ENCODE results near the gene ABHD12. TPM values are rescaled to one million over a fixed set of nuclear protein-coding genes. Genes with fewer than 3 reads are reported as not detected.
"Not testable (repeated sequence)": the region's sequence is repeated elsewhere in the genome, so short reads cannot be mapped to it uniquely, and the experiment has no call there.

The ABHD12 gene
- total RNA-seq: 10 to 100 TPM; 24.7 to 24.8 TPM

DNA sequence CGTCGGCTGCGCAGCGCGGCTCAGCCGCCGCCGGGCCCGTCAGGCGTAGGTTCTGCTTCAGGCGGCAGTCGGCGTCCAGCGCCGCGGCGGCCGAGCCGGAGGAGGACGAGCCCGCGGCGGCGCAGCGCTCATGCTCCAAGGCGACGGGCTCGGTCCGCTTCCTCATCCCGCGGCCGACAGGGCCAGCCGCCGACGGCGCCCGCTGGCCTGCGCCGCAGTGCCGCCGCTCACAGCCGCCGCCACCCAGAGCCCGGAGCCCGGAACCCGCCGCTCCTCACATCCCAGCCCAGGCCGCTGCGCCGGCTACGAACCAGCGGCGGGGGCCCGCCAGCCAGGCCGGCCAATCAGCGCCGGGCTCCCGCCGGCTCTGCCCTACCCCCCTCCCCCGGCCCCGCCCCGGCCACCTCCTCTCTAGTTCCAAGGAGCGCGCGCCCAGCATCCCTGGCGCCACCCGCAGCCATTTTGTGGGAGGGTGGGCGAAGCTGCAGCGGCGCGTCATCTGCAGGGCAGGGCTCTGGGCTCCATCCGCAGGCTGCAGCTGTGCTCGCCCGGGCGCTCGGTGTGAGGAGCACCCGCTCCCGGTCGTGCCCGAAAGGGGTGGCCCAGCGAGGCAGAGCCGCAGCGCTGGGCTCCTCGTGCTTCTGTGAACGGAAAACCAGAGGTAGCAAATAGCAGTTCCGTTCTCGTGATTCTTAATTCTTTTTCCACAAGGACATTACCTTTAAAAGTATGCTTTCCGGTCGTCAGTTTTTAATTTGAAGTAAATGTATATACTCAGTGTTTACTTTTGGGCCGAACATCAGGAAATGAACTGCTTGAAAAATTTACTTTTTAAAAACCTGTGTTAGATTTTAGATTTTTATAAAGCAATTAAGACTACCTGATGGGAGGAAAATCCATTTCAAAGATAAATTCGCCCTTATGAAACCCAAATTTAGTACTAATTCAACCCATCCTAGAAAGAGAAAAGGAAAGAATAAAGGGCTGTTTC, at the start of gene ABHD12:
TSS of gene ABHD12 (minus strand) at position 298 of the 991 bp plus-strand sequence. CDS start at position 166, 132 bp downstream.
- CTCF ChIA-PET: interaction anchor here (0.8 kb wide), 1 partner anchor 144 kb away, joined by 3 read pairs; no protein-coding TSS in a partner anchor
- POLR2A ChIA-PET: interaction anchor here (0.6 to 1.9 kb wide), 2 partner anchors 17 to 106 kb away, joined by 3 to 16 read pairs; partner anchors contain the start of gene GINS1

DNA sequence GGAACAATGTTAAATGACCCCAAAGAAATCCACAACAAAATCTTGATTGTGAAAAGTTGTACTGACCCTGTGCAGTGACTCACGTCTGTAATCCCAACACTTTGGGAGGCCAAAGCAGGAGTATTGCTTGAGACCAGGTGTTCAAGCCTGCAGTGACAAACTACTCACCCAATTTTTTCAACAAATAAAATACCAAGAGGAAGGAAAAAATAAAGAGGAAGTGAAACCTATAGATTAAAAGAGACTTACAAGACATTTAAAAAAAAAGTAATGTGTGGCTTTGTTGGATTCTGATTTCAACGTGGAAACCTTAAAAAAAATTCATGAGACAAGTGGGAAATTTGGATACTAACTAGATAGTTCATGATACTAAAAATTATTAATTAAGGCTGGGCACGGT, 48.7 kb upstream of the ABHD12 start:
- POLR2A ChIA-PET: interaction anchor here (0.6 kb wide), 1 partner anchor 250 kb away, joined by 5 read pairs; no protein-coding TSS in a partner anchor
- CTCF ChIA-PET: interaction anchor here (0.7 kb wide), 1 partner anchor 169 kb away, joined by 4 read pairs; no protein-coding TSS in a partner anchor

DNA sequence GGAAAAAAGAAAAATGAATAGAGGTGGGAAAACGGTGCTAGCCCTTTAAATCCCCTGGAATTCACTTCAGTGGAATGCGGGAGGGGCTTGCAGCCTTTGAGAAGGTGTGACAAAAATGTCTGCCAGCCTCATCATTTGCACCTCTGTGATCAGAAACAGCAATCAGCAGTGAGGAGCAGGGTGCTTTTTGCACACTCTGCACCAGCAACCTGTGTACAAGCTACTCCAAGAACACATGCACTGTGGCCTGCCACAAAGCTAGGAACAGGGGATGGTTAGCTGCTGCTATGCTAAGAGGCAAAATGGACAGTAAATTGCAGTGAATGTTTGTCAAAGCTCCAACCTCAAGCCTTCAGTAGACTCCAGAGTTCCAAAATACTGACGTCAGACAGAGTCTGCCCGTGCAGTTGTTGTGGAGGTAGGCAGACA, 46.5 kb upstream of the ABHD12 start:
- ChIA-PET CTCF (no interaction called here), POLR2A (no interaction called here)

DNA sequence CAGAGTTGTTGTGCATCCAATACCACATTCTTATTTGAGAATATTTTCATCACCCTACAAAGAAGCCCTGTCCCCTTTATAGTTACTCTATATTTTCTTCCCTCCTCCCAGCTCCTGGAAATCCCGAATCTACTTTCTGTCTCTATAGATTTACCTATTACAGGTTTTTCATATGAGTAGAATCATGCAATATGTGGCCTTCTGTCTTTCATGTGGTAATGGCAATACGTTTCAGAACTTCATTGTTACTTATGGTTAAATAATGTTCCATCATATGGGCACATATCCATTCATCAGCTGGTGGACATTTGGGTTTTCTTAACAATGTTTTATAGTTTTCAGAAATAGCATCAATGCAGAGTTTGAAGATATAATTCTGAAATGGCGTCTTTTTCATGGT, 33.9 kb upstream of the ABHD12 start:
- POLR2A ChIA-PET: no interaction called here
- CTCF ChIA-PET: no interaction called here

DNA sequence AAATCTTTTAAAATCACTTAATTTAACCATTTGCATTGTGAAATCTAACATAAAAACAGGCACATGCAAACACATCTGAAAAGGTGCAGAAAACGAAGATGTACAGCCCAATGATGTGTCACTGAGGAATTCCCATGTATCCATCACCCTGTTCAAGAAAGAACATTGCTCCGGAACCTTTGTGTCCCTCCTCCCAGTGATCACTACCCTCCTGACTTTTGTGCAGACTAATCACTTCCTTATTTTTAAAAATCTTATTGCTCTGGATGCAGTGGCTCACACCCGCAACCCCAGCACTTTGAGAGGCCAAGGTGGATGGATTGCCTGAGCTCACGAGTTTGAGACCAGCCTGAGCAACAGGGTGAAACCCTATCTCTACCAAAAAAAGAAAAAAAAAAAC, 31.4 kb upstream of the ABHD12 start:
- CTCF ChIA-PET: interaction anchor here (1.3 kb wide), 1 partner anchor 8 kb away, joined by 3 read pairs; no protein-coding TSS in a partner anchor

DNA sequence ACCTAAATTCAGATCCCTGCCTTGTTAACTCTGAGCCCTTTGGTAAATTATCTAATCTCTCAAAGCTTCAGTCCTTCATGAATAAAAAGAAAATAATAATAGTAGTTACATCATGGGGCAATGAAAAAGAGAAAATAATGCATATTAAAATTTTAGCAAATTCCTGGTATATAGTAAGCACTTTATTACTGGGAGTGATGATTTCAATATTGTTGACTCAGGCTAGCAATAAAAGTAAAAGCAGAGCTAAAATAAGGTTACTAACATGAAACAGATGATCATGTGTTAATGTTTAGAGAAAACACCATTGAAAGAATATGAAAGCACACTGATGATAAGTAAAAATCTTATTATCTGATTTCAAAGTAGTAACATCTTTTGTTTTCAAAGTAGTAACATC, 30.5 kb upstream of the ABHD12 start:
- ChIA-PET POLR2A (no interaction called here), CTCF (no interaction called here)

More for the DNA sequence above, 31.4 kb upstream of the ABHD12 start:
- POLR2A ChIA-PET: interaction anchor here (0.6 kb wide), 1 partner anchor 1395 kb away, joined by 4 read pairs; no protein-coding TSS in a partner anchor

DNA sequence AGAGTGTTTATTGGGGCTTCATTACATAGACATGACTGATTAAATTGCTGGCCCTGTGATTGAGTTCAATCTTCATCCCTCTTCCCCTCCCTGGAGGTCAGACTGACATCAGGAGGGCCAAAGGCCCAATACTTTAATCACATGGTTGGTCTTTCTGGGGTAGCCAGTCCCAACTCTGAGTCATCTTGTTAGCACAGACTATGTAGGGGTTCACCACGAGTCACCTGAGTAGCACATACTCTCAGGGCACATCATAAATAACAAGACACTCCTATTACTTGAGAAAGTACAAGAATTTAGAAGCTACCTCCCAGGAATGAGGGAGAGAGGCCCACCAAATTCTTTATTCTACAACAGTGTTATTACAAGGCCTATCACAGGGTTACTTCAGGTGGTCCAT, 28.1 kb upstream of the ABHD12 start:
- CTCF ChIA-PET: no interaction called here

DNA sequence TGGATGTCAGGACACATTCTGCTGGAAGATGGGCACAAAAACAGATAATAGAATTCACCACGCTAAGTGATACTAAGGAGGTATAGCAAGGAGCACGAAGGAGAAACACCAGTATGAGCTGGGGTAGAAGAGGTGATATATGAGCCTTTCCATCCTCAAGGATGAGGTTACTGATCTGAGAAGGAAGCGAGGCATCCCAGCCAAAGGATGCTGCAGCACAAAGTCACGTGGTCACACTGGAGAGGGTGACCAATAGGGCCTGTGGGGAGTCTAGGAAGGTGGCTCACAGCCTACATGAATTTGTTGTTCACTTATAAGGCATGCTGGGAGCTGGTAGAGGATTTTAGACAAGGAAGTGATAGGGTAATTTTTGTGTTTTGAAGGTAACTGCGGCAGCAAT, 18.3 kb upstream of the ABHD12 start:
- ChIA-PET POLR2A (interaction anchor here (1.8 kb wide), 1 partner anchor 161 kb away, joined by 7 read pairs; the partner anchor contains the start of gene PYGB), CTCF (no interaction called here)

More for the DNA sequence above, 28.1 kb upstream of the ABHD12 start:
- POLR2A ChIA-PET: no interaction called here

DNA sequence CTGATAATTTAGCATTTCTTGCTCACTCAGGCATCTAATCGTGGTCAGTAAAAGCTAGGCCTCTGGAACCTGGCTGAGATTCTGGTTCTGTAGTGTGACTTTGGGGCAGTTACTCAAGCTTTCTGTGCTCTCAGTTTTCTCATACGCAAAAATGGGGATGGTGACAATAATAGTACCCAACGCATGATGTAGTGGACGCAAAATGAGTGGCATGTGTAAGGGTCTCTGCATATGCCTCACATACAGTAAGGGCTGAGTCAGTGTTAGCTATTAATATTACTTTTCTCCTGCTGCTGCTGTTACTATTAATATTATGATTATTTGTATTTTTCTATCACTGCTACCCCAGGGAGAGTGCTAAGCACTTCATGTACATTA, 17.5 kb upstream of the ABHD12 start:
- ChIA-PET POLR2A (interaction anchor here (1.1 to 1.8 kb wide), 4 partner anchors 17 to 457 kb away, joined by 3 to 16 read pairs (median 5); partner anchors contain the start of genes ABHD12 and PYGB), CTCF (interaction anchor here (1.0 to 1.3 kb wide), 2 partner anchors 9 to 114 kb away, joined by 4 to 5 read pairs; no protein-coding TSS in a partner anchor)

DNA sequence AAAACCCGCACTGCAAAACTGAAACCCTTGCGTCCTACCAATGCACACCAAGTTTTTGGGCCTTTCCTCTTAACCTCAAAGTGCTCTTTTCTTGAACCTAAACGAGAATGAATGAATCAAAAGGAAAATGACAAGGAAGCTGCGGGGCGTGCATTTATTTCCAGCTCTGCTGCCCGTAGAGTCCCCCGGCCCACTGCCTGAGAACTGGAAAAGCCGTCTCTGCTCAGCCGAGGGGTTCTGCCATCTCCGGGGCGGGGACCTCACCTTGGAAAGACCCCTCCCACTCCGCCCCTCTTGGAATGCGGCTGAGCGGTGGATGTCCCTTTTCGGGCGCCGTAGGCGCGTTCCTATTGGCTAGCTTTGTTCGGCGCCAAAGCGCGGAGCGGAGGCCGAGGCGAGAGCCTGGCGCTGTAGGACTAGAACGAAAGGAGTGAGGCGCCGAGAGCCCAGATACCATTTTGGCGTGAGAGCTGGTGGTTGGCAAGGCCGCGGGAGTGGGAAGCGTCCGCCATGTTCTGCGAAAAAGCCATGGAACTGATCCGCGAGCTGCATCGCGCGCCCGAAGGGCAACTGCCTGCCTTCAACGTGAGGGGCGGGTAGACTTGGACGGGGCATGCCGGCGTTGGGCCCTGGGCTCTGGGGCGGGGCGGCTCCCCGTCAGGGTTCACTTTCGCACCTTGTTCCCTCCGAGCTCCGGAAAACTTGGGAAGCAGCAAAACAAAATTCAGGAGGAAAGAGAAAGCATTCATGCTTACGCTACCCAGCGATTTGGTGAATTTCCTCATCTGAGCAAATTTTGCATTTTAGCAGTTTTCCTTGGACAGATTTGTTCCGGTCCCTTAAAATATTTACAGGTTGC, 16.9 kb upstream of the ABHD12 start, which contains the start of gene GINS1:
TSS of gene GINS1 (plus strand) at position 363 of the 859 bp plus-strand sequence. CDS start at position 511, 148 bp downstream.
- ChIA-PET POLR2A (interaction anchor here (0.5 to 1.8 kb wide), 9 partner anchors 16 to 456 kb away, joined by 3 to 16 read pairs (median 3); partner anchors contain the start of genes ABHD12 and PYGB), CTCF (interaction anchor here (1.0 to 1.3 kb wide), 2 partner anchors 9 to 113 kb away, joined by 4 to 5 read pairs; no protein-coding TSS in a partner anchor)

DNA sequence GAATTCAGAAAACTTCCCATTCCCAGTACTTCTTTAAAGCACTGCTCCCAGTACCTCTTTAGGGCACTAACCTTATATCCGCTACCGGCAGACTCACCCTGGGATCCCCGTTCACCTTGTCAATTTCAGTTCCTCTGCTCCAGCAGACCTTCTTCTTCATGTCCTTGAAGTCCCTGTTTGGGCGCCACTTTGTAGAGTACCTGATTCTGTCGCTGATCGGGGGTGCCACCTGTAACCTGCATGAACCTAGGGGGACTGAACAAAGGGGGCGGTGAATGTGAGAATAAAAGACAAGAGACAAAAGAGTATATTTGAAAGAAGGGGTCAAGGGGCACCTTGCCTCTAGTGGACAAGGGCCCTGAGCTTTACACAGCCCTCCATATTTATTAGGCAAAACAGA, 11.9 kb upstream of the ABHD12 start:
- POLR2A ChIA-PET: no interaction called here
- CTCF ChIA-PET: interaction anchor here (0.7 kb wide), 1 partner anchor 107 kb away, joined by 3 read pairs; no protein-coding TSS in a partner anchor

DNA sequence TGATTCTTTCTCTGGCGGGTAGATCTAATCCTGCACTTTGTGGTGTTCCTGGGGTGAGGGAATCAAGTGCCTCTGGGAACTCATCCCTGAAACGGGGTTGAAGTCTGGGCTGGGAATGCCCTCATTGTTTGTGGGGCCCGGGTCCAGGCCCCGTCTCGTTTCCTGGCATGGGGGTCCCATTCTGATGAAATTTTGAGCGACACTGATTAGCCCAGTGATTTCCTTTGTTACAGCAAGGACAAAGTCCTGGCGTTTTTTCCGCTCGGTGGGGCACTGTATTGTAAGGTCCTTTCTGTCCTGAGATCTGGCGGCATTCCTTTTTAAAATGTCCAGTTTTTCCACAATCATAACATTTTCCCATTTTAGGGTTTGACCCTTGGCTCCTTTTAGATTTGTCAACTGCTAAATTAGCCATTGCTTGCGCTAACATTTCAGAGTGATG, 9.7 kb upstream of the ABHD12 start:
- POLR2A ChIA-PET: not testable (repeated sequence)
- CTCF ChIA-PET: interaction anchor here (2.6 kb wide), 1 partner anchor 106 kb away, joined by 7 read pairs; no protein-coding TSS in a partner anchor

DNA sequence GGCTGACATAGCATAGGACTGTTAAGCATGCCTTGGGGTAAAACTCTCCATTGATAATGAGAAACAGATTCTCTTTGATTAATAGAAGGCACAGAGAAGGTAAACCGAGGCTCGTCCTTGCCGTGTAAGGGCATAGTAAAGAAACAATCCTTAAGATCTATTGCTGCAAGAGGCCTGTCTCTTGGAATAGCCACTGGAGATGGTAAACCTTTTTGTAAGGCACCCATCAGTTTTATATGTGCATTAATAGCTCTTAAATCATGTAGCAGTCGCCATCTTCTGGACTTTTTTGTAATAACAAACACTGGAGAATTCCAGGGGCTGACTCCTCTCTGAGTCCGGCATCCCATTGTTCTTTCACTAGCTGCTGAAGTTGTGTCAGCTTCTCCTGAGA, 8.4 kb upstream of the ABHD12 start:
- POLR2A ChIA-PET: no interaction called here
- CTCF ChIA-PET: interaction anchor here (1.0 to 2.6 kb wide), 12 partner anchors 9 to 190 kb away, joined by 3 to 7 read pairs (median 4); partner anchors contain the start of gene GINS1

DNA sequence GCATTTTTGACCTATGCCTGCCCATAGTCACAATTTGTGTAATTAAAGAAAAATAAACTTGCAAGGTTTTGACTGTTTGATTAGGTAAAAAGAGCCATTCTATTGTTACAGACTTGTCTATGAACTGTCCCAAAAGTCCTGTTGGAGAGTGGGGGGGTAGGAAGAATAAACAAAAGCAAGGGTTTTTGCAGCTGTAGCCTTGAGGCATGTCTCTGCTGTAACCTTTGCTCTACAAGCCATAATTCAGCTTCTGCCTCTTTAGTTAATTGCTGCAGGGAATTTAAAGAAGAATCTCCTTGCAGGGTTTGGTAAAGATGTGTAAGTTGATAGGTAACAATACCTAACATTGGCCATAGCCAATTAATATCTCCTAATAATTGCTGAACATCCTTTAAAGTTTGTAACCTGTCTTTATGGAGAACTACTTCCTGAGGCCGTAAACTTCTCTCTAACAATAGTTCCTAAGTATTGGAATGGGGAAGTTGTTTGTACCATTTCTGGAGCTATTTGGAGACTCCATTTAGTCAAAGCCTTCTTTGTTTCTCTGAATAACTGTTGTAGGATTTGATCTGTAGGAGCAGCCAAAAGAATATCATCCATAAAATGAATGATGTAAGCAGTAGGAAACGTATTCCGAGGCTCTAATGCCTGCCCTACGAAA, 7.9 kb upstream of the ABHD12 start:
- POLR2A ChIA-PET: no interaction called here
- CTCF ChIA-PET: interaction anchor here (1.0 to 2.6 kb wide), 11 partner anchors 9 to 190 kb away, joined by 3 to 7 read pairs (median 4); partner anchors contain the start of gene GINS1

DNA sequence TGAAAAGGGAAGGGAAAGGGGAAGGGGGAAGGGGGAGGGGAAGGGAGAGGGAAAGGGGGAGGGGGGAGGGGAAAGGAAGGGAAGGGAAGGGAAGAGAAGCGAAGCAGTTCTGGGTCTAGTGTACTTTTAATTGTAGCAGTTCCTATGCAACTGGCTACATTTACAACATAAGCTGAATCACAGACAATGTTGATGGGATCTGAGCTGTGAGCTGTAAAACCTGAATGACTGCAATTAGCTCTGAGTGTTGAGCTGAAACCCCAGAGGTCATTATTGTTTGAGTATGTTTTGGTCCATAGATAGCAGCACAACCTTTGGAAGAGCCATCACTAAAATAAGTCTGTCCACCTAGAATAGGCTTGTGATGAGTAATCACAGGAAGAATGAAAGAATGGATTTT, 7.2 kb upstream of the ABHD12 start:
- CTCF ChIA-PET: interaction anchor here (1.6 to 2.6 kb wide), 3 partner anchors 84 to 189 kb away, joined by 3 to 7 read pairs (median 3); no protein-coding TSS in a partner anchor
- POLR2A ChIA-PET: no interaction called here

DNA sequence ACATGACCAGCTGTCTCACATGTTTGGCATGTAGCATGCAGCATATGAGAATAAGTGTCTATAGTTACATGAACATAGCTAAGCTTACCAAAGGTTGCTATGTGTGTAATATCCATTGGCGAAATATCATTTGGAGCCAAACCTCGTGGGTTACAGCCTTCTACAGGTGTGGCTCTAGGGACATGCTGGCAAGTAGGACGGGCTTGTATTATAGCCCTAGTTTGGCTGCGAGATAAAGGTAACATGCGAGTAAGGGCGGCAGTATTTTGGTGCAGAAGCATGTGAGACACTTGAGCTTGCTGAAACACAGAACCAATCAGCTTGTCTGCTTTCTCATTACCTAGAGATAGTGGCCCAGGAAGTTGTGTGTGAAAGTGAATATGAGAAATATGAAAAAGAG, 6.5 kb upstream of the ABHD12 start:
- ChIA-PET CTCF (no interaction called here), POLR2A (no interaction called here)

DNA sequence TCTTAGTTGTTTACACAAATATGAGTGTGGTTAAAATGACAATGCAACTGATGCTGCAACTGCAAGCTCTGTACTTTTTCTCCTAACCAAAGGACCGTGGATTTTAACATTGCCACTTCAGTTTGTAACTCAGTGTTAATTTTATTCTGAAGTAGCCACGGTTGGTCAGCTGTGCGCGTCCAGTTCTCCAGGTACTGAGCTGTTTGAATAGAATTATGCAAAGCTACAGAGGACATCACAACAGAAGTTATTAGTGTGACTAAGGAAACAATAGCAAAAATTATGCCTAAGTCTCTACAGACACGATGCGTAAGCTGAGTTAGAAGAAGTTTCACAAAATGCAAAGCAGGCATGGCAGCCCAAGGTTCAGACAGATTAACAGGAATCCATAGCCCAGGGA, 4.4 kb upstream of the ABHD12 start:
- CTCF ChIA-PET: no interaction called here
- POLR2A ChIA-PET: no interaction called here

DNA sequence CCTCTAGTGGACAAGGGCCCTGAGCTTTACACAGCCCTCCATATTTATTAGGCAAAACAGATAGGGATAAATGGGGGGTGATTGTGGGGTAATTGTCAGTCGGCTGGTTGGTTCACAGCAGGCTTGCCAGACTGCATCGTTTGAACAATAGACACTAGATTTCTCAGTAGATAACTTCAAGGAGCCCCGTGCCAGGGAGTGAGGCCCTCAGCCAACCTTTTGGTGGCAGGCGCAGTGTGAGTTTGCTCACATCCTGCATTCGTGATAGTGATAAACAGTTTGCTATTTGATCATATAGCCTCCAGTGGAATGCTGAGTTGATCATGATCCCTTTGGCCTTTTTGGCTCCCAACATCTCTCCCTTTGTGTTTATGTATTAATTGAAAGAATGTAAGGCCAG, 3.6 kb upstream of the ABHD12 start:
- CTCF ChIA-PET: no interaction called here
- POLR2A ChIA-PET: no interaction called here

All from activated CD8-positive, alpha-beta memory T cell treated with anti-CD3 and anti-CD28 coated beads for 36 hours (primary cell).